IMR-90 (cell line): ENCODE measurements around the gene SQSTM1.

Experiments
- CEBPB ChIP-seq: IDR thresholded peaks from 2 replicates; pipeline ENCODE4 v1.6.1; 2012; ENCODE audit warnings: low read depth, low read length, improper control_type of control experiment
- CHD1 ChIP-seq: IDR thresholded peaks from 2 replicates; pipeline ENCODE4 v1.6.1; 2012; ENCODE audit warnings: low read depth, low read length, improper control_type of control experiment
- CTCF ChIP-seq: conservative IDR thresholded peaks from 2 replicates; pipeline ENCODE4 v1.5.1; 2012; ENCODE audit warnings: mild to moderate bottlenecking, low read depth, low read length, improper control_type of control experiment
- FOS ChIP-seq: fragments of 150-350 bp; IDR thresholded peaks from 2 replicates; pipeline ENCODE4 v1.6.1; 2016; ENCODE audit warnings: low read depth, low read length
- MAZ ChIP-seq: IDR thresholded peaks from 2 replicates; pipeline ENCODE4 v1.6.1; 2012; ENCODE audit warnings: low read depth, mild to moderate bottlenecking, low read length, improper control_type of control experiment, moderate library complexity, borderline replicate concordance
- MXI1 ChIP-seq: IDR thresholded peaks from 2 replicates; pipeline ENCODE4 v1.6.1; 2012; ENCODE audit warnings: low read depth, mild to moderate bottlenecking, low read length, moderate library complexity, borderline replicate concordance
- POLR2A ChIP-seq: IDR thresholded peaks from 2 replicates; pipeline ENCODE4 v1.6.1; 2012; ENCODE audit warnings: mild to moderate bottlenecking, low read depth, low read length
- RAD21 ChIP-seq: IDR thresholded peaks from 2 replicates; pipeline ENCODE4 v1.6.1; 2012; ENCODE audit warnings: low read length, improper control_type of control experiment
- RCOR1 ChIP-seq: IDR thresholded peaks from 2 replicates; pipeline ENCODE4 v1.6.1; 2012; ENCODE audit warnings: mild to moderate bottlenecking, low read length, improper control_type of control experiment; ENCODE audit not compliant: insufficient replicate concordance
- RFX5 ChIP-seq: IDR thresholded peaks from 2 replicates; pipeline ENCODE4 v1.8.0; 2012; ENCODE audit warnings: low read depth, mild to moderate bottlenecking, low read length, moderate library complexity
- SMC3 ChIP-seq: fragments of 150-350 bp; IDR thresholded peaks from 2 replicates; pipeline ENCODE4 v1.6.1; 2016; ENCODE audit warnings: low read depth, mild to moderate bottlenecking, antibody characterized with exemption, low read length, moderate library complexity
- USF2 ChIP-seq: fragments of 150-350 bp; IDR thresholded peaks from 2 replicates; pipeline ENCODE4 v1.6.1; 2017; ENCODE audit warnings: mild to moderate bottlenecking, antibody characterized with exemption, low read length, low read depth

GRCh38 chr5:179832039-179832745 lies 11.5 kb downstream of the SQSTM1 start:
- TF ChIP-seq RCOR1: no peak
- TF ChIP-seq FOS: no peak
- no peak for TF ChIP-seq CTCF
- TF ChIP-seq CEBPB: no peak
- TF ChIP-seq USF2: no peak
- no peak for TF ChIP-seq MXI1
- TF ChIP-seq POLR2A: no peak; the same call in none of the 2 replicates
- no peak for TF ChIP-seq RFX5
- TF ChIP-seq CHD1: no peak
- no peak for TF ChIP-seq RAD21
- no peak for TF ChIP-seq SMC3
- TF ChIP-seq MAZ: no peak
